HepG2 (cell line): ENCODE data around the gene TJAP1. TPM values are rescaled to one million over a fixed set of nuclear protein-coding genes. Genes with fewer than 3 reads are reported as not detected.

Experiments used
- ATF7-NPFF ChIP-seq: sonication (generic); formaldehyde crosslinking; IDR thresholded peaks from 2 replicates; pipeline ENCODE4 v1.8.1; 2023; ENCODE audit warnings: mild to moderate bottlenecking, low read depth, missing genetic modification reagents, moderate library complexity
- CEBPB ChIP-seq: IDR thresholded peaks from 2 replicates; pipeline ENCODE4 v1.6.1; 2011; ENCODE audit warnings: low read depth, low read length, improper control_type of control experiment, borderline replicate concordance
- ESRRA ChIP-seq: sonication (generic); formaldehyde crosslinking; IDR thresholded peaks from 2 replicates; pipeline ENCODE4 v1.5.1; 2020; ENCODE audit warnings: mild to moderate bottlenecking, low read depth, missing genetic modification reagents
- HDAC6 ChIP-seq: fragments of 200-600 bp; sonication (generic); IDR thresholded peaks from 2 replicates; pipeline ENCODE4 v1.7.0; 2017; ENCODE audit warnings: mild to moderate bottlenecking, antibody characterized with exemption, low read length, low read depth
- HES4 ChIP-seq: sonication (generic); formaldehyde crosslinking; IDR thresholded peaks from 2 replicates; pipeline ENCODE4 v1.9.0; 2021; ENCODE audit warnings: mild to moderate bottlenecking, missing genetic modification reagents, borderline replicate concordance
- HNF1B ChIP-seq: sonication (generic); formaldehyde crosslinking; IDR thresholded peaks from 2 replicates; pipeline ENCODE4 v1.5.1; 2020; ENCODE audit warnings: mild to moderate bottlenecking, moderate library complexity, missing genetic modification reagents
- HNRNPL ChIP-seq: fragments of 200-400 bp; formaldehyde crosslinking; IDR thresholded peaks from 2 replicates; pipeline ENCODE4 v1.6.1; 2017; ENCODE audit warnings: mild to moderate bottlenecking, low read depth, low read length
- KLF13 ChIP-seq: sonication (generic); formaldehyde crosslinking; IDR thresholded peaks from 2 replicates; pipeline ENCODE4 v1.4.0; 2020; ENCODE audit warnings: mild to moderate bottlenecking, missing genetic modification reagents
- MTF2 ChIP-seq: sonication (generic); formaldehyde crosslinking; IDR thresholded peaks from 2 replicates; pipeline ENCODE4 v1.5.0; 2020; ENCODE audit warnings: missing genetic modification reagents, borderline replicate concordance
- PHF8 ChIP-seq: sonication (generic); formaldehyde crosslinking; IDR thresholded peaks from 2 replicates; pipeline ENCODE4 v1.5.0; 2020; ENCODE audit warnings: missing genetic modification reagents
- POLR2G ChIP-seq: fragments of 200-400 bp; formaldehyde crosslinking; IDR thresholded peaks from 2 replicates; pipeline ENCODE4 v1.6.1; 2018; ENCODE audit warnings: mild to moderate bottlenecking, low read depth, low read length, moderate library complexity
- PRPF4 ChIP-seq: fragments of 200-400 bp; formaldehyde crosslinking; IDR thresholded peaks from 2 replicates; pipeline ENCODE4 v1.6.1; 2016; ENCODE audit warnings: low read length, low read depth; ENCODE audit not compliant: poor library complexity, severe bottlenecking
- SMAD1 ChIP-seq: sonication (generic); formaldehyde crosslinking; IDR thresholded peaks from 2 replicates; pipeline ENCODE4 v1.4.0; 2020; ENCODE audit warnings: missing genetic modification reagents, low read depth, mild to moderate bottlenecking, borderline replicate concordance
- SOX5 ChIP-seq: IDR thresholded peaks from 2 replicates; pipeline ENCODE4 v1.6.1; 2016; ENCODE audit warnings: borderline replicate concordance
- STAT5B ChIP-seq: sonication (generic); formaldehyde crosslinking; IDR thresholded peaks from 2 replicates; pipeline ENCODE4 v1.4.0; 2020; ENCODE audit warnings: missing genetic modification reagents
- STAT6 ChIP-seq: sonication (generic); formaldehyde crosslinking; IDR thresholded peaks from 2 replicates; pipeline ENCODE4 v1.4.0; 2020; ENCODE audit warnings: missing genetic modification reagents, mild to moderate bottlenecking, borderline replicate concordance
- ZKSCAN8 ChIP-seq: IDR thresholded peaks from 2 replicates; pipeline ENCODE4 v1.6.1; 2016; ENCODE audit warnings: borderline replicate concordance, missing genetic modification reagents, missing compliant biosample characterization
- ZNF326 ChIP-seq: sonication (generic); formaldehyde crosslinking; IDR thresholded peaks from 2 replicates; pipeline ENCODE4 v1.4.0; 2020; ENCODE audit warnings: missing genetic modification reagents, borderline replicate concordance
- ZNF331 ChIP-seq: sonication (generic); formaldehyde crosslinking; IDR thresholded peaks from 2 replicates; pipeline ENCODE4 v1.4.0; 2020; ENCODE audit warnings: missing genetic modification reagents
- ZNF350 ChIP-seq: sonication (generic); formaldehyde crosslinking; IDR thresholded peaks from 2 replicates; pipeline ENCODE4 v1.4.0; 2020; ENCODE audit warnings: mild to moderate bottlenecking, low read depth, missing genetic modification reagents, borderline replicate concordance
- ZNF451 ChIP-seq: sonication (generic); formaldehyde crosslinking; IDR thresholded peaks from 2 replicates; pipeline ENCODE4 v1.5.0; 2020; ENCODE audit warnings: mild to moderate bottlenecking, missing genetic modification reagents
- ZNF7 ChIP-seq: IDR thresholded peaks from 2 replicates; pipeline ENCODE4 v1.6.1; 2016; ENCODE audit warnings: missing biosample characterization, missing genetic modification reagents
- ZNF746 ChIP-seq: sonication (generic); formaldehyde crosslinking; IDR thresholded peaks from 2 replicates; pipeline ENCODE4 v1.8.0; 2022; ENCODE audit warnings: mild to moderate bottlenecking, missing genetic modification reagents
- ZNF782 ChIP-seq: sonication (generic); formaldehyde crosslinking; IDR thresholded peaks from 2 replicates; pipeline ENCODE4 v1.4.0; 2020; ENCODE audit warnings: missing genetic modification reagents, mild to moderate bottlenecking, borderline replicate concordance
- ZUFSP ChIP-seq: sonication (generic); formaldehyde crosslinking; IDR thresholded peaks from 2 replicates; pipeline ENCODE4 v1.9.0; 2021; ENCODE audit warnings: missing genetic modification reagents, mild to moderate bottlenecking, borderline replicate concordance
- polyA plus RNA-seq, 8 experiments: library from polyadenylated mRNA; depleted of rRNA in 3 of 8; stranded (reverse) in 7 of 8; unstranded in 1 of 8; fragments of >200 nt; fragmentation: Illumina TruSeq in 4 of 8; extraction: Trizol in 4 of 8; gene quantifications; 2 replicates each; pipeline versions ENCODE4 v1.2.1 to v1.2.3, GENCODE V29; 2011 to 2016; ENCODE audit warnings: low read depth in 4 of 8, missing spikeins in 1 of 8, mixed read lengths in 1 of 8; ENCODE audit not compliant: insufficient read depth in 1 of 8
- total RNA-seq, 5 experiments: library from RNA; depleted of rRNA; stranded (reverse); fragments of >200 nt; fragmentation: Illumina TruSeq; extraction: Trizol; gene quantifications; 2 replicates each; pipeline ENCODE4 v1.2.3, GENCODE V29; 2016; ENCODE audit warnings: low read depth in 1 of 5

The TJAP1 gene
- total and polyA plus RNA-seq, 2 of the 13 experiments (the other 11 are each of a cell fraction or from before 2014, with no cell fraction given), result 15.7 to 41.6 TPM

- TF ChIP-seq ZUFSP (CRISPR knock-in tag) (no peak), MTF2 (CRISPR knock-in tag) (no peak), ZNF746 (CRISPR knock-in tag) (no peak), HNF1B (CRISPR knock-in tag) (no peak), PHF8 (CRISPR knock-in tag) (no peak), HNRNPL (0 out of 2 replicates have a peak, but pooled peaks have one; percentile 48), ZNF451 (no peak), STAT5B (no peak), ZNF326 (CRISPR knock-in tag) (no peak), CEBPB (no peak), ATF7-NPFF (CRISPR knock-in tag) (no peak), HDAC6 (no peak), SOX5 (CRISPR knock-in tag) (peak; percentile 53), KLF13 (CRISPR knock-in tag) (no peak), SMAD1 (CRISPR knock-in tag) (0 out of 2 replicates have a peak, but pooled peaks have one; percentile 30), ZNF7 (CRISPR knock-in tag) (no peak), ZKSCAN8 (CRISPR knock-in tag) (peak; percentile 26; the same call in 1 of the 2 replicates), ZNF782 (no peak), PRPF4 (no peak), ESRRA (CRISPR knock-in tag) (0 out of 2 replicates have a peak, but pooled peaks have one; percentile 25), ZNF350 (CRISPR knock-in tag) (peak; percentile 73; the same call in 1 of the 2 replicates), STAT6 (no peak), ZNF331 (0 out of 2 replicates have a peak, but pooled peaks have one; percentile 28), HES4 (no peak), POLR2G (no peak; the same call in 1 of the 2 replicates)
Observed at GRCh38 chr6:43496370-43497128, 19.2 kb downstream of the TJAP1 start (continued).
